WTC11 (cell line): Measurements from ENCODE around the gene PHF1.

Experiments used
- CBFB ChIP-seq: sonication (generic); formaldehyde crosslinking; IDR thresholded peaks from 2 replicates; pipeline ENCODE4 v1.8.1; 2022; ENCODE audit warnings: mild to moderate bottlenecking, low read depth, missing genetic modification reagents
- CREB1 ChIP-seq: sonication (generic); formaldehyde crosslinking; IDR thresholded peaks from 2 replicates; pipeline ENCODE4 v1.8.0; 2023; ENCODE audit warnings: mild to moderate bottlenecking, missing genetic modification reagents
- E2F4 ChIP-seq: sonication (generic); formaldehyde crosslinking; IDR thresholded peaks from 2 replicates; pipeline ENCODE4 v1.8.1; 2022; ENCODE audit warnings: low read depth, mild to moderate bottlenecking, moderate library complexity, missing genetic modification reagents, borderline replicate concordance
- ESRRA ChIP-seq: sonication (generic); formaldehyde crosslinking; IDR thresholded peaks from 2 replicates; pipeline ENCODE4 v1.8.1; 2022; ENCODE audit warnings: mild to moderate bottlenecking, missing genetic modification reagents, borderline replicate concordance
- FOXJ3 ChIP-seq: sonication (generic); formaldehyde crosslinking; IDR thresholded peaks from 2 replicates; pipeline ENCODE4 v1.9.0; 2021; ENCODE audit warnings: missing genetic modification reagents, mild to moderate bottlenecking, borderline replicate concordance
- JUN ChIP-seq: sonication (generic); formaldehyde crosslinking; IDR thresholded peaks from 2 replicates; pipeline ENCODE4 v1.8.0; 2023; ENCODE audit warnings: mild to moderate bottlenecking, missing genetic modification reagents
- ZNF138 ChIP-seq: sonication (generic); formaldehyde crosslinking; conservative IDR thresholded peaks from 2 replicates; pipeline ENCODE4 v1.8.1; 2022; ENCODE audit warnings: mild to moderate bottlenecking, moderate library complexity, missing genetic modification reagents
- ZNF671 ChIP-seq: fragments of 250-450 bp; sonication (Bioruptor Pico); IDR thresholded peaks from 2 replicates; pipeline ENCODE4 v1.8.0; 2021; ENCODE audit warnings: mild to moderate bottlenecking
- TF ChIP-seq, protein P1 (sequence below): fragments of 200-600 bp; IDR thresholded peaks from 2 replicates; pipeline ENCODE4 v1.8.0; 2022; ENCODE audit warnings: antibody characterized with exemption
- TF ChIP-seq, protein P2 (sequence below): sonication (generic); formaldehyde crosslinking; conservative IDR thresholded peaks from 2 replicates; pipeline ENCODE4 v1.8.1; 2023; ENCODE audit warnings: mild to moderate bottlenecking, low read depth, missing genetic modification reagents, moderate library complexity
- TF ChIP-seq, protein P3 (sequence below): sonication (generic); formaldehyde crosslinking; conservative IDR thresholded peaks from 2 replicates; pipeline ENCODE4 v1.8.1; 2022; ENCODE audit warnings: mild to moderate bottlenecking, missing genetic modification reagents
- TF ChIP-seq, protein P4 (sequence below): sonication (generic); formaldehyde crosslinking; IDR thresholded peaks from 2 replicates; pipeline ENCODE4 v1.8.1; 2023; ENCODE audit warnings: mild to moderate bottlenecking, missing genetic modification reagents, moderate library complexity

- TF ChIP-seq E2F4 (CRISPR knock-in tag) (peak; percentile 94), CBFB (CRISPR knock-in tag) (no peak), FOXJ3 (CRISPR knock-in tag) (no peak), ESRRA (CRISPR knock-in tag) (no peak), ZNF138 (CRISPR knock-in tag) (no peak), ZNF671 (CRISPR knock-in tag) (no peak), CREB1 (peak; percentile 74; the same call in 1 of the 2 replicates), JUN (CRISPR knock-in tag) (no peak)
- TF ChIP-seq, protein P1, sequence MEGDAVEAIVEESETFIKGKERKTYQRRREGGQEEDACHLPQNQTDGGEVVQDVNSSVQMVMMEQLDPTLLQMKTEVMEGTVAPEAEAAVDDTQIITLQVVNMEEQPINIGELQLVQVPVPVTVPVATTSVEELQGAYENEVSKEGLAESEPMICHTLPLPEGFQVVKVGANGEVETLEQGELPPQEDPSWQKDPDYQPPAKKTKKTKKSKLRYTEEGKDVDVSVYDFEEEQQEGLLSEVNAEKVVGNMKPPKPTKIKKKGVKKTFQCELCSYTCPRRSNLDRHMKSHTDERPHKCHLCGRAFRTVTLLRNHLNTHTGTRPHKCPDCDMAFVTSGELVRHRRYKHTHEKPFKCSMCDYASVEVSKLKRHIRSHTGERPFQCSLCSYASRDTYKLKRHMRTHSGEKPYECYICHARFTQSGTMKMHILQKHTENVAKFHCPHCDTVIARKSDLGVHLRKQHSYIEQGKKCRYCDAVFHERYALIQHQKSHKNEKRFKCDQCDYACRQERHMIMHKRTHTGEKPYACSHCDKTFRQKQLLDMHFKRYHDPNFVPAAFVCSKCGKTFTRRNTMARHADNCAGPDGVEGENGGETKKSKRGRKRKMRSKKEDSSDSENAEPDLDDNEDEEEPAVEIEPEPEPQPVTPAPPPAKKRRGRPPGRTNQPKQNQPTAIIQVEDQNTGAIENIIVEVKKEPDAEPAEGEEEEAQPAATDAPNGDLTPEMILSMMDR = peak; percentile 89
- TF ChIP-seq, protein P2, sequence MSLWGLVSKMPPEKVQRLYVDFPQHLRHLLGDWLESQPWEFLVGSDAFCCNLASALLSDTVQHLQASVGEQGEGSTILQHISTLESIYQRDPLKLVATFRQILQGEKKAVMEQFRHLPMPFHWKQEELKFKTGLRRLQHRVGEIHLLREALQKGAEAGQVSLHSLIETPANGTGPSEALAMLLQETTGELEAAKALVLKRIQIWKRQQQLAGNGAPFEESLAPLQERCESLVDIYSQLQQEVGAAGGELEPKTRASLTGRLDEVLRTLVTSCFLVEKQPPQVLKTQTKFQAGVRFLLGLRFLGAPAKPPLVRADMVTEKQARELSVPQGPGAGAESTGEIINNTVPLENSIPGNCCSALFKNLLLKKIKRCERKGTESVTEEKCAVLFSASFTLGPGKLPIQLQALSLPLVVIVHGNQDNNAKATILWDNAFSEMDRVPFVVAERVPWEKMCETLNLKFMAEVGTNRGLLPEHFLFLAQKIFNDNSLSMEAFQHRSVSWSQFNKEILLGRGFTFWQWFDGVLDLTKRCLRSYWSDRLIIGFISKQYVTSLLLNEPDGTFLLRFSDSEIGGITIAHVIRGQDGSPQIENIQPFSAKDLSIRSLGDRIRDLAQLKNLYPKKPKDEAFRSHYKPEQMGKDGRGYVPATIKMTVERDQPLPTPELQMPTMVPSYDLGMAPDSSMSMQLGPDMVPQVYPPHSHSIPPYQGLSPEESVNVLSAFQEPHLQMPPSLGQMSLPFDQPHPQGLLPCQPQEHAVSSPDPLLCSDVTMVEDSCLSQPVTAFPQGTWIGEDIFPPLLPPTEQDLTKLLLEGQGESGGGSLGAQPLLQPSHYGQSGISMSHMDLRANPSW (CRISPR knock-in tag) = no peak
- TF ChIP-seq, protein P3, sequence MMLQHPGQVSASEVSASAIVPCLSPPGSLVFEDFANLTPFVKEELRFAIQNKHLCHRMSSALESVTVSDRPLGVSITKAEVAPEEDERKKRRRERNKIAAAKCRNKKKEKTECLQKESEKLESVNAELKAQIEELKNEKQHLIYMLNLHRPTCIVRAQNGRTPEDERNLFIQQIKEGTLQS (CRISPR knock-in tag) = no peak
- TF ChIP-seq, protein P4, sequence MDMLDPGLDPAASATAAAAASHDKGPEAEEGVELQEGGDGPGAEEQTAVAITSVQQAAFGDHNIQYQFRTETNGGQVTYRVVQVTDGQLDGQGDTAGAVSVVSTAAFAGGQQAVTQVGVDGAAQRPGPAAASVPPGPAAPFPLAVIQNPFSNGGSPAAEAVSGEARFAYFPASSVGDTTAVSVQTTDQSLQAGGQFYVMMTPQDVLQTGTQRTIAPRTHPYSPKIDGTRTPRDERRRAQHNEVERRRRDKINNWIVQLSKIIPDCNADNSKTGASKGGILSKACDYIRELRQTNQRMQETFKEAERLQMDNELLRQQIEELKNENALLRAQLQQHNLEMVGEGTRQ = no peak; the same call in 1 of the 2 replicates
Observed at GRCh38 chr6:33391278-33391921, 19.4 kb upstream of the PHF1 start, which contains the start of gene KIFC1.
